HL-60 (cell line): ENCODE results near the gene CYLC2.

ENCODE experiments used
- DNase-seq, 2 experiments: peaks; one replicate each; pipeline ENCODE4 v3.0.0-alpha.2; 2010 to 2020; ENCODE audit warnings: low read depth in 1 of 2, low spot score in 1 of 2
- H3K27ac ChIP-seq: fragments of 250-450 bp; sonication (Bioruptor Pico); replicated peaks from 2 replicates; pipeline ENCODE4 v1.5.1; 2020; ENCODE audit warnings: mild to moderate bottlenecking, moderate library complexity
- H3K27me3 ChIP-seq: fragments of 250-450 bp; sonication (Bioruptor Pico); 2 replicates; pipeline ENCODE4 v1.5.1; 2021; ENCODE audit warnings: mild to moderate bottlenecking, moderate library complexity; ENCODE audit not compliant: insufficient read depth, poor library complexity, severe bottlenecking
- H3K4me3 ChIP-seq: replicated peaks from 2 replicates; pipeline ENCODE4 v1.5.1; 2011; ENCODE audit warnings: mild to moderate bottlenecking, control low read depth, low read length; ENCODE audit not compliant: insufficient read depth
- GABPA ChIP-seq: IDR thresholded peaks from 2 replicates; pipeline ENCODE4 v1.6.1; 2012; ENCODE audit warnings: low read depth
- POLR2AphosphoS5 ChIP-seq: IDR thresholded peaks from 2 replicates; pipeline ENCODE4 v1.6.1; 2012; ENCODE audit warnings: low read depth
- SPI1 ChIP-seq: IDR thresholded peaks from 2 replicates; pipeline ENCODE4 v1.6.1; 2012; ENCODE audit warnings: low read depth, mild to moderate bottlenecking, borderline replicate concordance
- TF ChIP-seq, protein P1 (sequence below): IDR thresholded peaks from one replicate; pipeline ENCODE4 v1.5.1; 2011; ENCODE audit warnings: low read length, control low read depth, inconsistent platforms; ENCODE audit not compliant: insufficient read depth
- TF ChIP-seq, protein P2 (sequence below): IDR thresholded peaks from 2 replicates; pipeline ENCODE4 v1.6.1; 2012; ENCODE audit warnings: low read depth; ENCODE audit not compliant: insufficient replicate concordance

Gene CYLC2

DNA sequence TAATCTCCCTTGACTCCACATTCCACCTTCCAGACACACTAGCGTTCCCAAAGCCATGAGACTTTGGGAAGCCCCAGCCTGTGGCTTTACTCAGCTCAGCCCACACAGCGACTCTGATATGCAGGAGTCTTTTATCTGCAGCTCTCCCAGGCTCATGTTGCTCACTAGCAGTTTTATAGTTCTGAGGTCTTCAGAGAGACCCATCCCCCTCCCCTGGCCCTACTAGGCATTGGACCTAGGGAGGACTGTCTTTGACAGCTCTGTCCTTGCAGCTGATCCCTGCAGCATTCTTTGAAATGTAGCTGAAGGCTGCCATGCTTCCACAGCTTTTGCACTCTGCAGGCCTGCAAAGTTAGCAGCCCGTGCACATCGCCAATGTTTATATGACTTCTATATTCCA lies 19.9 kb upstream of the CYLC2 start:
- no peak for DNase-seq
- TF ChIP-seq GABPA: no peak
- TF ChIP-seq, protein P1, sequence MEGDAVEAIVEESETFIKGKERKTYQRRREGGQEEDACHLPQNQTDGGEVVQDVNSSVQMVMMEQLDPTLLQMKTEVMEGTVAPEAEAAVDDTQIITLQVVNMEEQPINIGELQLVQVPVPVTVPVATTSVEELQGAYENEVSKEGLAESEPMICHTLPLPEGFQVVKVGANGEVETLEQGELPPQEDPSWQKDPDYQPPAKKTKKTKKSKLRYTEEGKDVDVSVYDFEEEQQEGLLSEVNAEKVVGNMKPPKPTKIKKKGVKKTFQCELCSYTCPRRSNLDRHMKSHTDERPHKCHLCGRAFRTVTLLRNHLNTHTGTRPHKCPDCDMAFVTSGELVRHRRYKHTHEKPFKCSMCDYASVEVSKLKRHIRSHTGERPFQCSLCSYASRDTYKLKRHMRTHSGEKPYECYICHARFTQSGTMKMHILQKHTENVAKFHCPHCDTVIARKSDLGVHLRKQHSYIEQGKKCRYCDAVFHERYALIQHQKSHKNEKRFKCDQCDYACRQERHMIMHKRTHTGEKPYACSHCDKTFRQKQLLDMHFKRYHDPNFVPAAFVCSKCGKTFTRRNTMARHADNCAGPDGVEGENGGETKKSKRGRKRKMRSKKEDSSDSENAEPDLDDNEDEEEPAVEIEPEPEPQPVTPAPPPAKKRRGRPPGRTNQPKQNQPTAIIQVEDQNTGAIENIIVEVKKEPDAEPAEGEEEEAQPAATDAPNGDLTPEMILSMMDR: no peak
- TF ChIP-seq, protein P2, sequence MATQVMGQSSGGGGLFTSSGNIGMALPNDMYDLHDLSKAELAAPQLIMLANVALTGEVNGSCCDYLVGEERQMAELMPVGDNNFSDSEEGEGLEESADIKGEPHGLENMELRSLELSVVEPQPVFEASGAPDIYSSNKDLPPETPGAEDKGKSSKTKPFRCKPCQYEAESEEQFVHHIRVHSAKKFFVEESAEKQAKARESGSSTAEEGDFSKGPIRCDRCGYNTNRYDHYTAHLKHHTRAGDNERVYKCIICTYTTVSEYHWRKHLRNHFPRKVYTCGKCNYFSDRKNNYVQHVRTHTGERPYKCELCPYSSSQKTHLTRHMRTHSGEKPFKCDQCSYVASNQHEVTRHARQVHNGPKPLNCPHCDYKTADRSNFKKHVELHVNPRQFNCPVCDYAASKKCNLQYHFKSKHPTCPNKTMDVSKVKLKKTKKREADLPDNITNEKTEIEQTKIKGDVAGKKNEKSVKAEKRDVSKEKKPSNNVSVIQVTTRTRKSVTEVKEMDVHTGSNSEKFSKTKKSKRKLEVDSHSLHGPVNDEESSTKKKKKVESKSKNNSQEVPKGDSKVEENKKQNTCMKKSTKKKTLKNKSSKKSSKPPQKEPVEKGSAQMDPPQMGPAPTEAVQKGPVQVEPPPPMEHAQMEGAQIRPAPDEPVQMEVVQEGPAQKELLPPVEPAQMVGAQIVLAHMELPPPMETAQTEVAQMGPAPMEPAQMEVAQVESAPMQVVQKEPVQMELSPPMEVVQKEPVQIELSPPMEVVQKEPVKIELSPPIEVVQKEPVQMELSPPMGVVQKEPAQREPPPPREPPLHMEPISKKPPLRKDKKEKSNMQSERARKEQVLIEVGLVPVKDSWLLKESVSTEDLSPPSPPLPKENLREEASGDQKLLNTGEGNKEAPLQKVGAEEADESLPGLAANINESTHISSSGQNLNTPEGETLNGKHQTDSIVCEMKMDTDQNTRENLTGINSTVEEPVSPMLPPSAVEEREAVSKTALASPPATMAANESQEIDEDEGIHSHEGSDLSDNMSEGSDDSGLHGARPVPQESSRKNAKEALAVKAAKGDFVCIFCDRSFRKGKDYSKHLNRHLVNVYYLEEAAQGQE: no peak

DNA sequence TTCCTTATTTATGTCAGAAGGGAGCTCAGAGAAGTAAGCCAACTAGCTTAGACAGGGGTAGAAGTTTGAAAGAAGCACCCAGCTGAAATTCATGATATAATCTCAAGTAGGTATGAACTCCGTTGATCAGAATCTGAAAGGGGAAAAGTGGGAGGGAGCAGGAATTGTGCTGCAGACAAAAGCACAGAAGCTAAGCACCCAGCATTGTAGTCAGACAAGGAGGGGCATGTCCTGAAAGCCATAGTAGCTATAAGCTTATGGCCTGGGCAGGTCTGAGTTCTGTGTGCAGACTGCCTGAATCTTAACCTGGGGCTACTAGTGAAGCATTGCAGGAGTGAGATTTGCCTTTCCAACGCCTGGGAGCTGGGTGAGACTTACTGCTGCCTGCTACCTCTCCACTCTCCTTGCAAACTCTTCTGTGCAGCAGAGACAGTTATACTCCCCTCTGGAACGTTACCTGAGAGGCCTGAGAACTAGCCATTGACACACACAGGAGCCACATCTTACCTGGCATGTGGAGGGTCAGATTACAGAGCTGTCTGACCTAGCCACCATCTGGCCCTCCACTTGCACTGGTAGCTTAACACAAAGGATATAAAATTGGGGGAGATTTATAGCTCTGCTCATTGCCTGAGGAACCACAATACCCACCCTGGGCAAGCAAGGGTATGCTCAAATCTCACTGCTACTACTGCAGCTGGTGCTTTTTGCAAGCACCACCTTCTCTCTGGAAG lies 9.8 kb upstream of the CYLC2 start:
- TF ChIP-seq, protein P2: no peak
- TF ChIP-seq SPI1: no peak
- no peak for TF ChIP-seq GABPA
- TF ChIP-seq, protein P1: no peak
- no peak for TF ChIP-seq POLR2AphosphoS5
- H3K4me3 ChIP-seq: no peak overlapping the region
- DNase-seq: no peak
- H3K27me3 ChIP-seq: no peaks in the 10 kb centered on the region
- H3K27ac ChIP-seq: no peak overlapping the region

More for the DNA sequence above, 19.9 kb upstream of the CYLC2 start:
- Histone ChIP-seq H3K27me3 (no peaks in the 10 kb centered on the region), H3K27ac (no peak overlapping the region), H3K4me3 (no peak overlapping the region)

DNA sequence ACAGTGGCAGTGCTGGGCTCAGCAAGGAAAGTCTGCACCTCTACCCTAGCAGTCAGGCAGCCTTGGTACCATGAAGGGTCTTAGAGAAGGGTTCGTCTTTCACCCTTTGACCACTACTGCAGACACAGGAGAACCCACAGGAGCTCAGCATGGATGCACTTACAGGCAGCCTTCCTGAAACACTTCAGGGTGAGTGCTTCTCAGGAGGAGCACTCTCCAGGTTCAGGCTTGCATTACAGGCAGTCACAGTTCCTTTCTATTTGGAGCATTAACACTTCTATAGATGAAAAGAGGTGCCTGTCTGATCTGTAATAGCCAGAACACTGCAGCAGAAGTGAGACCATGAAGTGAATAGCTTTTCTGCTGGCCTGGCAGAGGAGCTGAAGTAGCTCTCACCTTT lies 8.7 kb upstream of the CYLC2 start:
- no peak for TF ChIP-seq POLR2AphosphoS5
- no peak for TF ChIP-seq GABPA
- TF ChIP-seq, protein P1: no peak
- TF ChIP-seq, protein P2: no peak
- no peak for TF ChIP-seq SPI1
- Histone ChIP-seq H3K27ac (no peak overlapping the region), H3K4me3 (no peak overlapping the region), H3K27me3 (no peaks in the 10 kb centered on the region)
- DNase-seq: no peak
